Measurements from ENCODE around the gene UBALD1.

Gene UBALD1

GRCh38 chr16:4594433-4595410 lies 20.0 kb downstream of the UBALD1 start:
- Histone ChIP-seq H3K79me2 (no peaks in the 10 kb centered on the region), H3K27me3 (ENCODE audit: control insufficient read depth, insufficient read depth, low read length) (no peaks in the 10 kb centered on the region), H3K36me3 (ENCODE audit: control insufficient read depth, insufficient read depth, low read length) (no peaks in the 10 kb centered on the region), H2AFZ (no peak overlapping the region), H3K9ac (no peak overlapping the region), H3K27ac (no peak overlapping the region), H3K4me2 (ENCODE audit: low read length) (no peak overlapping the region), H3K4me1 (no peaks in the 10 kb centered on the region), H3K9me3 (ENCODE audit: control insufficient read depth, low read length) (no peaks in the 10 kb centered on the region), H3K4me3 (ENCODE audit: low read depth, low read length) (no peak overlapping the region)
- no peak for TF ChIP-seq CTCF (IDR thresholded peaks at IDR 0.05)

DNA sequence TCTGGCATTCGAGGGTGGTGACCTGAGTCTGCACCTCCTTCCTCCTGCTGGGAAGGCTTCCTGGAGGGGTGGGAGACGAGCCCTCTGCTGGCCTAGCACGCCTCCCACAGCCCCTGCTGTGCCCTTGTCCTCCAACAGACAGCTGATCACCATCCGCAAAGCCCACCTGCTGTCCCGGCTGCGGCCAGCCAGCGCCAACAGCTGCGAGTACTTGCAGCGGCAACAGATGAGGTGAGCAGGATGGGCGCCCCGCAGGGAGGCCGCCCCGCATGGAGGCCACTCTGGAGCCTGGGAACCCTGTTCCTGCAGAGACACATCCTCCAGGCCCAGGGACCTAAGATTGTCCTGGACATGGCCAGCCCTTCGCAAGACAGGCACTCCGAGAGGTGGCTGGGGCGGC lies 21.6 kb downstream of the UBALD1 start:
- Histone ChIP-seq H3K36me3 (ENCODE audit: control insufficient read depth, insufficient read depth, low read length) (no peaks in the 10 kb centered on the region), H3K27me3 (ENCODE audit: control insufficient read depth, insufficient read depth, low read length) (no peaks in the 10 kb centered on the region), H3K4me3 (ENCODE audit: low read depth, low read length) (no peak overlapping the region), H3K79me2 (no peaks in the 10 kb centered on the region), H3K9me3 (ENCODE audit: control insufficient read depth, low read length) (peaks cover 2% of the 10 kb centered on the region), H3K27ac (no peak overlapping the region), H3K4me1 (no peaks in the 10 kb centered on the region), H3K4me2 (ENCODE audit: low read length) (no peak overlapping the region), H3K9ac (no peak overlapping the region), H2AFZ (no peak overlapping the region)
- TF ChIP-seq CTCF (IDR thresholded peaks at IDR 0.05), result no peak

DNA sequence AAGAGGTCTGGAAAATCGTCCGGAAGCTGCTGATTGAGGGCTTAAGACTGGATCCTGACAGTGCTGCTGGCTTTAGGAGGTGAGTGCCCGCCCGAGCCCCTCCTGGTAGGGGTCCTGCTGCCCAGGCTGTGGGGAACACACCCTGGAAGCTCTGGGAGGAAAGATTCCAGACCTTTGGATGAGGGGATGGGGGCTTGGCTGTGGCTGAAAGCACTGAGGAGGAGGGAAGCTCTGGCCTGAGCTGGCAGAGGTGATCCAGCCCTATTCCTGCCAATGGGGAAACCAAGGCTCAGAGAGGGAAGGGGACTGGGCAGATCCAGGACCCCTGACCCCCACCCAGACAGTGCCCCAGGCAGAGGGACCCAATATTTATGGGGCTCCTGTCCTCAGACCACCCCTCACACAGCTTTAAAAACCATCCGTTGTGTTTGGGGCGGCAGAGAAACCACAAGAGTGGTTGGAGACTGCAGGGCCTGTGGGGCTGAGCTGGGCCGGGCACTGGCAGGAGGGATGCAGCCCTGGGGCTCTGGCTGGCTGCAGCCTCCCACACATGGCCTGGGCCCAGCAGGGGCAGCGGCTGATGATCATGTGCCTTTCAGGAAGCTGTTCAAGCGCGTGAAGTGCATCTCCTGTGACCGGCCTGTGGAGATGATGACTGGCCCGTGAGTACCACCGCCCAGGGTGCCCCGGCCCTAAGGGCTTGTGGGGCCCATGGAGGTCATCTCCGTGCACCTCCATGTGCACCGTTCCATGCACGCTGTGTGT lies 22.8 kb downstream of the UBALD1 start:
- Histone ChIP-seq H3K4me2 (ENCODE audit: low read length) (no peak overlapping the region), H3K27ac (no peak overlapping the region), H2AFZ (no peak overlapping the region), H3K9ac (no peak overlapping the region), H3K4me1 (no peaks in the 10 kb centered on the region), H3K79me2 (no peaks in the 10 kb centered on the region), H3K4me3 (ENCODE audit: low read depth, low read length) (no peak overlapping the region), H3K36me3 (ENCODE audit: control insufficient read depth, insufficient read depth, low read length) (no peaks in the 10 kb centered on the region), H3K9me3 (ENCODE audit: control insufficient read depth, low read length) (peaks cover 3% of the 10 kb centered on the region), H3K27me3 (ENCODE audit: control insufficient read depth, insufficient read depth, low read length) (no peaks in the 10 kb centered on the region)
- TF ChIP-seq CTCF (IDR thresholded peaks at IDR 0.05), result no peak

DNA sequence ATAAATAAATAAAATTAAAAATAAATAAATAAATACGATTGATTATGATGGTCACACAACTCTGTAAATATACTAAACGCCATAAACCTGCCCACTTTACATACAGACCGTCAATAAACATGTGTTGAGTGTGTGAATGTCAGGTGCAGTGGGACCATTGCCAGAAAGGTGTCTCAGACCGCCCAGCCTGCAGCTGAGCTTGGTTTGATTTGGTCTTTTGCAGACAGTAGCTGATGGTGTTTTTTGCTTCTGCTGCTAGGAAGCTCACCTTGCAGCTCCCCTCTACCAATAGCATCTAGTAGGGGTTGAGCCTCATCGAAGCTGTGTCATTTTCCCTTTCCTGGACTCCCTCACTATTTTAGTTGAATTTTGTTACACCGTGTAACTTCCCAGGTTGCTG lies 23.5 kb downstream of the UBALD1 start:
- no peak overlapping the region for H2AFZ ChIP-seq
- no peak overlapping the region for H3K4me2 ChIP-seq (ENCODE audit: low read length)
- no peak overlapping the region for H3K27ac ChIP-seq
- H3K36me3 ChIP-seq (ENCODE audit: control insufficient read depth, insufficient read depth, low read length), result no peaks in the 10 kb centered on the region
- H3K4me3 ChIP-seq (ENCODE audit: low read depth, low read length), result no peak overlapping the region
- no peak overlapping the region for H3K9ac ChIP-seq
- no peaks in the 10 kb centered on the region for H3K4me1 ChIP-seq
- H3K79me2 ChIP-seq, result no peaks in the 10 kb centered on the region
- peaks cover 3% of the 10 kb centered on the region for H3K9me3 ChIP-seq (ENCODE audit: control insufficient read depth, low read length)
- TF ChIP-seq CTCF (IDR thresholded peaks at IDR 0.05), result no peak
- no peaks in the 10 kb centered on the region for H3K27me3 ChIP-seq (ENCODE audit: control insufficient read depth, insufficient read depth, low read length)
